K562 (cell line): ENCODE data around the gene MECR. TPM values are rescaled to one million over a fixed set of nuclear protein-coding genes. Genes with fewer than 3 reads are reported as not detected.

ENCODE experiments used
- ATAC-seq: fragments of 200-7000 bp; cut with Tn5 transposase; 3 replicates; pipeline ENCODE4 v1.9.1; 2020; ENCODE audit warnings: moderate library complexity
- BruUV-seq: library from RNA; stranded (reverse); fragments of 400-500 nt; replicated peaks from 2 replicates; lab custom pipeline; 2021; lab: Mats Ljungman, UMichigan
- CTCF ChIA-PET: fragments of 300-600 bp; formaldehyde crosslinking; extraction: SDS; loops from one replicate; lab custom pipeline; 2021; ENCODE audit warnings: low intra/inter-chr PET ratio; lab: Yijun Ruan, JAX
- POLR2A ChIA-PET: fragments of 300-600, 350-650 bp; sonication (Branson Sonifier 250); formaldehyde crosslinking; extraction: SDS; loops from one replicate; lab custom pipeline; 2021; ENCODE audit warnings: antibody characterized with exemption, inconsistent platforms; lab: Yijun Ruan, JAX
- DNase-seq, 4 experiments: peaks; one replicate each; pipeline versions ENCODE4 v3.0.0 to v3.0.0-alpha.2; 2011 to 2018; ENCODE audit warnings: low spot score in 3 of 4, mixed read lengths in 3 of 4; ENCODE audit errors: extremely low read depth in 1 of 4
- FAIRE-seq: peaks from 2 replicates; lab custom pipeline; 2011; peaks lifted over from hg19 to GRCh38; lab: Jason Lieb, UNC
- H2AFZ ChIP-seq: 2 replicates; pipeline ENCODE4 v1.6.0; 2011; ENCODE audit warnings: low read depth, low read length, control low read depth, inconsistent platforms
- H3K27ac ChIP-seq: fragments of 200-600 bp; 3 replicates; pipeline ENCODE4 v1.8.0; 2011; ENCODE audit warnings: low read depth, mild to moderate bottlenecking, control low read depth, inconsistent platforms, low read length, moderate library complexity, mixed read lengths; ENCODE audit errors: extremely low read depth
- H3K27me3 ChIP-seq, 2 experiments: fragments of 300-600 bp in 1 of 2; 2 replicates in 1 of 2; 3 replicates in 1 of 2; pipeline versions ENCODE4 v1.6.0 to v1.8.0; 2011; ENCODE audit warnings: inconsistent platforms in 2 of 2, low read length in 2 of 2, mild to moderate bottlenecking in 1 of 2, mixed read lengths in 1 of 2, moderate library complexity in 1 of 2; ENCODE audit not compliant: control insufficient read depth in 2 of 2, insufficient read depth in 2 of 2
- H3K36me3 ChIP-seq: fragments of 300-600 bp; 3 replicates; pipeline ENCODE4 v1.8.0; 2011; ENCODE audit warnings: mild to moderate bottlenecking, low read length, inconsistent platforms; ENCODE audit not compliant: control insufficient read depth, insufficient read depth
- H3K4me1 ChIP-seq, 2 experiments: fragments of 200-600 bp in 1 of 2; replicated peaks in 1 of 2; 2 replicates in 1 of 2; 3 replicates in 1 of 2; pipeline versions ENCODE4 v1.5.1 to v1.8.0; 2011; ENCODE audit warnings: inconsistent platforms in 2 of 2, low read length in 2 of 2, mild to moderate bottlenecking in 1 of 2, mixed read lengths in 1 of 2, moderate library complexity in 1 of 2; ENCODE audit not compliant: control insufficient read depth in 2 of 2, insufficient read depth in 2 of 2
- H3K4me2 ChIP-seq: 2 replicates; pipeline ENCODE4 v1.6.1; 2011; ENCODE audit warnings: low read length, control low read depth, inconsistent platforms, mixed read lengths; ENCODE audit not compliant: insufficient read depth
- H3K4me3 ChIP-seq: fragments of 200-600 bp; sonication (generic), shearing (Covaris generic); 2 replicates; pipeline ENCODE4 v1.5.1; 2016; ENCODE audit warnings: control low read depth, inconsistent platforms
- H3K79me2 ChIP-seq: fragments of 200-600 bp; 3 replicates; pipeline ENCODE4 v1.8.0; 2011; ENCODE audit warnings: low read length, inconsistent platforms; ENCODE audit not compliant: control insufficient read depth, insufficient read depth
- H3K9ac ChIP-seq, 2 experiments: 2 replicates each; pipeline versions ENCODE4 v1.6.0 to v1.6.1; 2011; ENCODE audit warnings: low read depth in 2 of 2, low read length in 2 of 2, control low read depth in 1 of 2, inconsistent platforms in 1 of 2, mild to moderate bottlenecking in 1 of 2, mixed read lengths in 1 of 2; ENCODE audit not compliant: insufficient read depth in 1 of 2
- H3K9me1 ChIP-seq: one replicate; pipeline ENCODE4 v1.6.0; 2011; ENCODE audit warnings: inconsistent platforms, mild to moderate bottlenecking, low read length, moderate library complexity; ENCODE audit not compliant: control insufficient read depth, insufficient read depth
- H3K9me3 ChIP-seq: replicated peaks from 2 replicates; pipeline ENCODE4 v1.5.1; 2011; ENCODE audit warnings: low read depth, low read length, inconsistent platforms; ENCODE audit not compliant: control insufficient read depth, insufficient read depth
- H4K20me1 ChIP-seq: replicated peaks from 2 replicates; pipeline ENCODE4 v1.6.1; 2011; ENCODE audit warnings: low read length, inconsistent platforms, mixed read lengths; ENCODE audit not compliant: control insufficient read depth, insufficient read depth
- CEBPG ChIP-seq, 3 experiments: fragments of 200-800 bp in 1 of 3; sonication (Bioruptor generic) in 1 of 3; sonication (generic) in 1 of 3; formaldehyde crosslinking in 1 of 3; IDR thresholded peaks in 2 of 3; conservative IDR thresholded peaks in 1 of 3; 2 replicates each; pipeline versions ENCODE4 v1.6.1 to v1.8.0; 2016 to 2022; ENCODE audit warnings: missing compliant biosample characterization in 2 of 3, missing genetic modification characterization in 2 of 3, mild to moderate bottlenecking in 1 of 3, missing genetic modification reagents in 1 of 3
- ZNF316 ChIP-seq: fragments of 450-650 bp; IDR thresholded peaks from 2 replicates; pipeline ENCODE4 v1.6.1; 2016
- ZNF407 ChIP-seq: fragments of 450-650 bp; IDR thresholded peaks from 2 replicates; pipeline ENCODE4 v1.6.1; 2016; ENCODE audit warnings: low read depth
- ZNF592 ChIP-seq: fragments of 450-650 bp; IDR thresholded peaks from 2 replicates; pipeline ENCODE4 v1.6.1; 2017; ENCODE audit warnings: antibody characterized with exemption, mild to moderate bottlenecking
- WGBS: fragments of 100-300 bp; shearing (Covaris generic); methylation state at CpG from one replicate; pipeline ENCODE4 v1.1.6; 2016; ENCODE audit warnings: low coverage, mixed read lengths; ENCODE audit not compliant: insufficient coverage; ENCODE audit errors: missing lambda C conversion rate; 5-methylcytosine and 5-hydroxymethylcytosine counted together
- in situ Hi-C: fragments of 300-500 bp; cut with MboI; formaldehyde crosslinking; loops from 4 replicates; pipeline ENCODE4 v1.15.0; 2018; ENCODE audit warnings: inconsistent platforms, mixed read lengths
- intact Hi-C: fragments of 100-400 bp; cut with micrococcal nuclease; formaldehyde crosslinking; loops from 2 replicates; pipeline ENCODE4 v1.14.2; 2022
- polyA plus RNA-seq, 8 experiments: library from polyadenylated mRNA; depleted of rRNA in 4 of 8; stranded (reverse) in 5 of 8; unstranded in 3 of 8; fragments of >200 nt; fragmentation: Nextera tagmentation in 2 of 8; fragmentation: Illumina TruSeq in 1 of 8; extraction: Ambion mirVana in 2 of 8; extraction: Trizol in 1 of 8; gene quantifications; 2 replicates each; pipeline versions ENCODE4 v1.2.1 to v1.2.3, GENCODE V29; 2011 to 2014; ENCODE audit warnings: inconsistent platforms in 1 of 8, missing spikeins in 1 of 8
- total RNA-seq, 7 experiments: library from RNA; depleted of rRNA in 6 of 7; stranded (reverse); fragments of >200 nt in 6 of 7; fragmentation: Illumina TruSeq in 2 of 7; extraction: Trizol in 2 of 7; gene quantifications; 2 replicates each; pipeline versions ENCODE4 v1.2.1 to v1.2.3, GENCODE V29; 2011 to 2021; ENCODE audit warnings: low replicate concordance in 1 of 7
- TF ChIP-seq, protein P1 (sequence below): fragments of 250-450 bp; sonication (Bioruptor Pico); IDR thresholded peaks from 2 replicates; pipeline ENCODE4 v1.4.0; 2020; ENCODE audit warnings: mild to moderate bottlenecking, moderate library complexity

The MECR gene
- total and polyA plus RNA-seq, 9 of the 15 experiments (the other 6 are each of a cell fraction or from before 2014, with no cell fraction given): 10.4 to 58.6 (median 42.9) TPM

- POLR2A ChIA-PET: interaction anchor here (1.0 to 14.0 kb wide), 5 partner anchors 8 to 122 kb away, joined by 3 to 129 read pairs (median 38); partner anchors contain the start of gene SRSF4
- FAIRE-seq: no peak
- 84% methylated on average over 5 of the region's 5 CpGs for WGBS
- no peak overlapping the region for H3K4me3 ChIP-seq
- H3K9ac ChIP-seq: no peak overlapping the region
- peaks cover 41% of the 10 kb centered on the region for H4K20me1 ChIP-seq
- in situ Hi-C loops: no loop called here
- no peaks in the 10 kb centered on the region for H3K9me3 ChIP-seq
- H3K79me2 ChIP-seq: peaks cover 97% of the 10 kb centered on the region
- H3K27ac ChIP-seq: peak overlapping the region; percentile 17; the same call in 1 of the 3 replicates
- no peak for DNase-seq
- no TSS peak for BruUV-seq
- peaks cover 3% of the 10 kb centered on the region in 2 experiments; a peak in 3 of 5 replicates for H3K4me1 ChIP-seq
- H2AFZ ChIP-seq: no peak overlapping the region
- H3K36me3 ChIP-seq: peaks cover 85% of the 10 kb centered on the region
- no peak overlapping the region for H3K4me2 ChIP-seq
- no peaks in the 10 kb centered on the region for H3K27me3 ChIP-seq
- CTCF ChIA-PET: no interaction called here
- no peaks in the 10 kb centered on the region for H3K9me1 ChIP-seq
- ATAC-seq: no peak
- intact Hi-C loops: no loop called here
- TF ChIP-seq ZNF407 (no peak), CEBPG (CRISPR knock-in tag; IDR thresholded peaks at IDR 0.05) (no peak), CEBPG (tag; conservative IDR thresholded peaks at IDR 0.05 in 1 of 2, IDR thresholded peaks at IDR 0.05 in 1 of 2) (no peak), ZNF316 (no peak), ZNF592 (no peak)
- TF ChIP-seq, protein P1, sequence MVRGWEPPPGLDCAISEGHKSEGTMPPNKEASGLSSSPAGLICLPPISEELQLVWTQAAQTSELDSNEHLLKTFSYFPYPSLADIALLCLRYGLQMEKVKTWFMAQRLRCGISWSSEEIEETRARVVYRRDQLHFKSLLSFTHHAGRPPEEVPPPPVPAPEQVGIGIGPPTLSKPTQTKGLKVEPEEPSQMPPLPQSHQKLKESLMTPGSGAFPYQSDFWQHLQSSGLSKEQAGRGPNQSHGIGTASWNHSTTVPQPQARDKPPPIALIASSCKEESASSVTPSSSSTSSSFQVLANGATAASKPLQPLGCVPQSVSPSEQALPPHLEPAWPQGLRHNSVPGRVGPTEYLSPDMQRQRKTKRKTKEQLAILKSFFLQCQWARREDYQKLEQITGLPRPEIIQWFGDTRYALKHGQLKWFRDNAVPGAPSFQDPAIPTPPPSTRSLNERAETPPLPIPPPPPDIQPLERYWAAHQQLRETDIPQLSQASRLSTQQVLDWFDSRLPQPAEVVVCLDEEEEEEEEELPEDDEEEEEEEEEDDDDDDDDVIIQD (CRISPR knock-in tag): no peak
Measured at GRCh38 chr1:29171521-29171920, 59.2 kb downstream of the MECR start.
